HK-2 (cell line): Measurements from ENCODE around the gene PRPF39.
A peak's percentile ranks its signal among the peaks of the same experiment; 100 is the strongest.

ENCODE experiments used
- DNase-seq: peaks from one replicate; pipeline ENCODE4 v3.0.0-alpha.2; 2018; ENCODE audit not compliant: unreplicated experiment

The PRPF39 gene

DNA sequence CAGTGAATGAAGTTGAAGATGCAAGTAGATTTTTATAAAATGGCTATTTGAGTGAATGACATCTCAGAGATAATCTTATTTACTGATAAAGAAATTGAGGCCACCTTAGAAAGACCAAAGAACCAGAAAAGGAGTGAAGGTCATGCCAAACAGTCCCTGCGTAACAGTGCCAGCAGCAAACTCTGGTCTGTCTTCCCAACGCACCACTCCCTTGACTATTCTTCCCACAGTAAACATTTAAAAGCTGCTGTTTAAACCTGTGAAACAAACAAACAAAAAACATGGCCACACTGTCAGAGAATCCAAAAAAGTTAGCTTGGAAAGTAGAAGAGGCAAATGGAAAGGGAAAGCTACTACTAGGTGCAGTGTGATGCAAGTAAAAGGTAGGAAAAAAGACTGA is 1.5 kb upstream of the PRPF39 start:
- DNase-seq = no peak

DNA sequence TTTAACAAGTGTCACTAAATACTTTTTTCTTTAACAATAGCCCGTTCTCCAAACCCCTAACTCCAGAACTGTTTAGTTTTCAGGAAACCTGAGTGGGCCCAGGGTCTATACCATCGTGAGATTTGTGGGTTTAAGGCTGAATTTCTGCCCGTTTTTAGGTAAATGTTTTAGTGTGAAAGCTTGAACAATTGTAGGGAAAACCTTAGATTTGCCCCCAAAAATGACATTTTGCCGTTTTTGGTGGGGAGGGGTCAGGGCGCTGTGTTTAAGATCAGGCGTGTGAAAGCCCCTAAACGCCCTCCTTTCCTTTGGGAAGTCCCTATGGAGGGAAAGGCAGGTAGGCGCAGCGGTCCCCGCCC is 320 bp upstream of the PRPF39 start:
- no peak for DNase-seq

DNA sequence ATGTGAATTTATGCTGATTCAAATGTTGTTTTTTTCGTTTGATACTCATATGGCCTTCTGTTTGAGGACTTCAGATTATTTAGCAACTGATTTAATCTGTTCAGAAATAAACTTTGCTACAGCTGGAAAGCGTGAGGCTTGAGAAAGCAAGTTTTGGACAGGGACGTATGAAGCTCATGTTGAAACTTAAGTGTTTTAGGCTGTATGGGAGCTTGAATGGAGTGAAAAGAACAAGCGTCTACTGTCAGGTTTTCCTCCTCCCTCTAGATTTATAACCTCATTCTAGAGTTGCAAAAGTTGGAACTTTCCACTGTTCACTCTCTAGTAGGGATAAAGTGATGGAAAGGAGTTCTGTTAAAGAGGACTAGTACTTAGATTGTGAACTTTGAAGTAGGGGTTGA is 1.0 kb downstream of the PRPF39 start:
- no peak for DNase-seq

DNA sequence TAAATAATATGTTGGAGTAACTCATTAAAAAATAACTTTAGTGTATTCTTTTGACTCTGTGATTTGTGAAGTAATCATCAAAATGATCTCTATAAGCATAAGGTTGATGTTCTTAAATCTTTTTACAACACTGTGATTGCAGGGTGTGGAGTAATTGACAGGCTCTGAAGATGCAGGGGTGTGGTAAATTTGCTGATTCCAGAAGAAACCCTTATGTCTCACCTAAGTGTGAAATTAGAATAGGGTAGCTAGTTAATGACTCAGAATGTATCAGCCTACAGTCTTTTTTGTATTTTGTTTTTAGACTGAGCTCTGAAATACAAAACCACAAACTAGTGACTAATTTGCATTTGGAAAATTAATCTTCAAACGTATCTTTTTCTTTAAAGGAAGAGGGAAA is 5.9 kb downstream of the PRPF39 start:
- DNase-seq = no peak

DNA sequence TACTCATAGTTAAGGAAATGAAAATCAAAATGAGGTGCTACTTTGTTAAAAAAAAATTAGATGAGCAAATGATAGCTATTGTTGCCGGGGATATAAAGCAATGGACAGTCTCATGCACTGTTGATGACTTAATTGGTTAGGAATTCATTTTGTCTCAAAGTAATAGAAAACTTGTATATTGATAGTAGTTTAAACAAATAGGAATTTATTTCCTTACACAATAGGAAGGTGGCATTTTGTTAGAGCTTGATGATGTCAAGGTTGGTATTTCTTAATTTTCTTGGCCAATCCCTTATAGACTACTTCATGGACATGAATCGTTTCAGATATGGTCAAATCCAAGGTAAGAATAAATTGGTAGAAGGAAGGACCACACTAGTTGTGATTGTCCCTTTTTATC is 7.8 kb downstream of the PRPF39 start:
- no peak for DNase-seq

DNA sequence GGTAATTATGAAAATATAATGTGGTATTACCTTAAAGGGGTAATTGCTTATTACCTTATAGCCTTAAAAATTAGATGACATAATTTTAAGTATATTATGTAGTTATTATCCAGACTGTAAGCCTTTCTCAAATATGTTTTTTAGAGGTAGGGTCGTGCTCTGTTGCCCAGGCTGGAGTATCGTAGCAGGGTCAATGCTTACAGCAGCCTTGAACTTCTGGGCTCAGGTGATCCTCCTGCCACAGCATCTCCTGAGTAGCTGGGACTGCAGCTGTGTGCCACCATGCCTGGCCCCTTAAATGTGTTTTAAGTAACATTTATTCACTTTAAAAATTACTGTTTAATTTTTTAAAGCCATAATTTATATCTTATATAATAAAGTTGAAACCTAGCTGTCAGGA is 10.4 kb downstream of the PRPF39 start:
- DNase-seq = no peak

DNA sequence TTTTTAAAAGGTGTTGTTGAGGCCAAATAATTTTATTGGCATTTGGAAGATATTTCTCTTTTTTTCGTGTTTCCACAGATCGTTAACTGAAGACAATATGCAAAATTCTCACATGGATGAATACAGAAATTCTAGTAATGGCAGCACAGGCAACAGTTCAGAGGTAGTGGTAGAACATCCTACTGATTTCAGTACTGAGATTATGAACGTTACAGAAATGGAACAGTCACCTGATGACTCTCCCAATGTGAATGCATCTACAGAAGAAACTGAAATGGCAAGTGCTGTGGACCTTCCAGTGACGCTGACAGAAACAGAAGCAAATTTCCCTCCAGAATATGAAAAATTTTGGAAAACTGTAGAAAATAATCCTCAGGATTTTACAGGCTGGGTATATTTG is 11.2 kb downstream of the PRPF39 start:
- no peak for DNase-seq

DNA sequence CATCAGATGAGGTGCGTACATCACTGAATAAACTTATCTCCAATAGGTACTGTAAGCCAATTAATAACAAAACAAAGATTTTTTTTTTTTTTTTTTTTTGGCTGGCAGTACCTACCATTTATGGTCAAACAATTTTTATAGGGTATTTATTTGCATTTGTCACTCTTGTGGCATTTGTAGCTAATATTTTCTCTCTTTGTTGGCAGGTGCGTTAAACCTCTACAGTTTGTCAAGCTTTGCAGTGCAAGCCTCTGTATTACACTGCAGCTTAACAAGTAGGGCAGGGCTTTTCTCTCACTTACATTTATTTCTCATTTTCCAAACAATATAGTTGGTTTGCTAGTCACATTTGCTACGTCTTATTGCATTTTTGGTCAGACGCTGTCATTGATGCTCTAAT is 12.3 kb downstream of the PRPF39 start:
- DNase-seq = no peak

DNA sequence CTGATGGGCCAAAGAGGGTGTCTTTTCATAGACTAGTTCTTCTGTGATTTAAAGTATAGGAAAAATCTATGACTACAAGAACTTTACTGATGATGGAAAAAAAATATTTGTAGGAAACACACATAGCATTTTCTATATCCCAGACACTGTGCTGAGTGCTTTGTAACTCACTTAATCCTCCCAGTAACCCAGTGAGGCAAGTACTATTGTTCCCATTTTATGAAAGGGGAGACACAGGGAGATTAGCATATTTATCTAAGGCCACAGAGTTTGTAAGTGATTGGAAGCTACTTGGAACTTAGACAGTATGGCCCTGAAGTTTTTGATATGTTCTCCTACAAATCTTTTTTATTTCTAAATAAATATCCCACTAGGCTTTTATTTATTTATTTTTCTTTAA is 19.9 kb downstream of the PRPF39 start:
- DNase-seq = no peak

DNA sequence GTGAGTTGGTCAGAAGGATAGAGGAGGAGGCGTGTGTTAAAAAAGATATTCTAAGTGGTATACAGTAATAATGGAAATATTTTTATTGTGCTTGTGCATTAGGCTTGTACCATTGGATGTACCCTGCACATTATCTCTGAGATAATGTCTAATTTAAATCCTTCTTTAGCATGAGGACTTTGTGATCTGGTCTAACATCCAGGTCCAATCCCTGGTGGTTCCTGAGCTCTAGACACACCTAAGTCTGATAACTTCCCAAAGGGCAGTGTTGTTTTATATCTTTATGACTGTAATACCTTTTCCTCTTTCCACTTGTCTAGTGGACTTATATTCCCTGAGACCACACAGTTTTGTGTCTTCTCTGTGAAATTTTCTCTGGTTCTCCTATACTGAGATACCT is 20.6 kb downstream of the PRPF39 start:
- DNase-seq = no peak

DNA sequence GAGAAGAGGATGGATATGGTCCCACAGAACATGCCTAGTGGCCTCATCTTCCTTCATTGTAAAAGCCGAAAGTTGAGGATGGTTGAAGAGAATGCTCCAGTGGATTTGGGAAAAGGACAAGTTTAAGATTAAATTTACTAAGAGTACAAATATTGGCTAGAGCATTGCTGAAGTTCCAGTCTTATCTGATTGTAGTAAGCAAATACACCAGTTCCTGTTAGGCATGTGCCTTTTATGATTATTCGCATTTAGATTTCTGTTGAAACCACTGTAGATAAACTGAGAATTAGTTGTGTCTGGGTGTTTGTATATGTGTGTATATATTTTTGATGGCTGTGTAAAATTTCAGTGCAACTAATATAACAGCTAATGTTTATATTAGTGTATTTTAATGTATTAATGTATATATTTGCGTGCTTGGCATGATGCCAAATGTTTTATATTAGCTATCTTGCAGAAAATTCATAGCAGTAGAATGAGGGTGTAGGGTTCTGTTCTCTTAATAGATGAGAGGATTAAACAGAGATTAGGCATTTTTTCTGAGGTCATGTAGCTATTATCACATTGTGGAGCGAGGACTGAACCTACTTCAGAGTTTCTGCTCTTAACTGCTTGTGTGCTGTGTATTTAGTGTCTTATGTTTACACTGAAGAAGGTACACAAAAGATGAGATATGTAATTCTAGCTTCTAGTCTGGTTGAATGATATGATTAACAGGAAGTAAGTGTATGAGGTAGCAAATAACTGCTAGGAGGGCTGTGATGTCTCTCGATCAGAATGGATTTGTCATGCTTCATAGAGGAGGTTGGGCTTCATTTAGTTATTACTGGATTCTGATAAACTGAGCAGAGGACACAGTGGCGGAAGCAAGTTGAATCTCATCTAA is 29.2 kb downstream of the PRPF39 start:
- no peak for DNase-seq

DNA sequence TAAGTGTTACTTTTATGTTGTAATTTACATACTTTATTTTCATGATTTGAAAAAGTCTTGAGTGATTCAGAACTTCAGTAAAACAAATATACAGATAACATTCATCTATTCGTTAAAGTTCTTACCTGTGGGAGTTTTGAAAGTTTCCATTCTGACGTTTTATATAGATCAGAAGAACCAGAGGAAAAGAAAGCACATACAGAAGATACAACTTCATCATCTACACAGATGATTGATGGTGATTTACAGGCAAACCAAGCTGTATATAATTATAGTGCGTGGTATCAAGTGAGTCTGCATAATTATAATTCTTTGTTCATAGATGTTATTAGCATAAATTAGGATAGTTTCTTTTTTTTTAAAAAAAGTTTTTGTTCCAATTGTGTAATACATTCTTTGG is 30.4 kb downstream of the PRPF39 start:
- no peak for DNase-seq

DNA sequence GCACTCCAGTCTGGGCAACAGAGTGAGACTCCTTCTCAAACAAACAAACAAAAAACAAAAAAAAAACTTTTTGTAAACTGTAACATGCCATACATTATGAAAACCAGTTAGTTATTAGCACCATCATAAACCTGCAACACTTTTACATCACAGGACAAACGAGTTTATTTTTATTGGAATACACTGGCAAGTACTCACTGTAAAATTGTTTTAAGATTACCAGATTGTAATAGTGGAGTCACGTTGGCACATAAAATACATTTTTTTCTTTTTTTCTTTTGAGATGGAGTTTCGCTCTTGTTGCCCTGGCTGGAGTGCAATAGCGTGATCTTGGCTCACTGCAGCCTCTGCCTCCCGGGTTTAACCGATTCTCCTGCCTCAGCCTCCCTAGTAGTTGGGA is 34.7 kb downstream of the PRPF39 start:
- DNase-seq = no peak

DNA sequence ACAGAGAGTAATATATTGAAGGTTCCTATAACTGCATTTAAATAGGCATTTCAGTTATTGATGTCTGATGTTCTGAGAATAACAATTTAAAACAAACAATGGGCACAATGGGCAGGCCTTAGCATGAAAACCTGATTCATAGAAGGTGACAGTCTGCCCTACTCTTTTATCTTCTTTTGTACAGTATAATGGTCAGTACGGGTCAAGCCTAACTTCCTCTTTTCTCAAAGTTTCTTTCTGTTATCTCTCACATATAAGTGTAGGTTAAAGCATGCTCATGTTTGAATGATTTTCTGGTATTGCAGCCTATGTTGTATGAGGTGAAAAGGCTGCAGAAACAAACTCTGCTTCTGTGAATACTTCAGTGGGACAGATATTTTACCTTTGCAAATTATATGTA is 36.2 kb downstream of the PRPF39 start:
- no peak for DNase-seq

DNA sequence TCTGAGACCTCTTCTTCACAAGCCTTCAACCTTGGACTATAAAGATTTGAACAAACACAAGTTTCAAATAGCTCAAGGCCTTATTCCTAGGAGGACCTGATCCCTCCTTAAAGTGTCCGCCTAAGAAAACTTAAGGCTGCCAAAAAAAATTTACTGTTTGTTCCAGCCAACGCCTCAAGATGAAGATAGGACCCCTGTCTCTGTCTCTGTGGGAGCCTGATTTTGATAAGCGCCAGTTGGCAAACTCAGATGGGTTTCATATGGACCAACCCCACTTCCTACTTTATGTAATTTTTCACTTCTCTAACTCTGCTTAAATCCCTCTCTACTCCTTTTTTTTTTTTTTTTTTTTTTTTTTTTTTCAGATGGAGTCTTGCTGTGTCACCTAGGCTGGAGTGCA is 39.4 kb downstream of the PRPF39 start:
- DNase-seq = no peak

DNA sequence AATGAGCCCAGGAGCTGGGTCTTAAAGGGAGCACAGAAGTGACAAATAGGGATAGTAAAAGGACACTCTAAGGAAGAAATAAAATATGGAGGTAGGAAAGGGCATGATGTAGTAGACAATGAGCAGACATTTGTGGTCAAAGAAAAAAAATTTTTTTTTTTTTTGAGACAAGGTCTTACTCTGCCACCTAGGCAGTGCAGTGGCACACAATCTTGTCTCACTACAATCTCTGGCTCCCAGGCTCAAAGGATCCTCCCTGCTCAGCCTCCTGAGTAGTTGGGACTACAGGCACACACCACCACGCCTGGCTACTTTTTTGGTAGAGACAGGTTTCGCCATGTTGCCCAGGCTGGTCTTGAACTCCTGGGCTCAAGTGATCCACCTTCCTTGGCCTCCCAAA is 41.8 kb downstream of the PRPF39 start:
- no peak for DNase-seq

DNA sequence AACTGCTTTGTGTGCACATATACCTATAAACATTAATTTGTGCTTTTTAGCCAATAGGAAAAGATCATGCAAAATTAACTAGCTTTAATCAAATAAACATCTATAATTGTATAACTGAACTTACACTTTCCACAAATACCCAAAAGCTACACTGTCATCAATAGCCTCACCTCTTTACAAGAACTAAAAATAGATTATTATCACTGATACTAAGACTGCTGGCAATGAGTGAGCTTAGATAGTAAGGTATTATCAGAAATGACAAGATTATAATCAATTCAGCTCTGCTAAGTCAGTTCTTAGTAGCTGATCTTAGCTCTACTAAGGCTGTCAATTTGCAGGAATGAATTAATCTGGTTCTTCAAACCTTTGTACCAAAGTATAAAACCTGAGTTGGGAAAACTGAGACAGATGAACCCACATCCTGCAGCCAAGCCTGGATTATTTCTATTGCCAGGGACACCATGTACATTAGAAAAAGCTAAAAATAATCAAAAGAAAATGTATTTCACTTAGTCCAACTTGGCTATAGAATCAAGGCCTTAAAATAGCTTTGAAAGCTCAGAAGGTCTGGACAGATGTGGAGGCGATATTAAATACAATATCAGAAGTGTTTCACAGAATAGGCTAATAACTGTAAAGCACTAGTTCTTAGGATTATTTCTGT is 45.2 kb downstream of the PRPF39 start:
- no peak for DNase-seq

DNA sequence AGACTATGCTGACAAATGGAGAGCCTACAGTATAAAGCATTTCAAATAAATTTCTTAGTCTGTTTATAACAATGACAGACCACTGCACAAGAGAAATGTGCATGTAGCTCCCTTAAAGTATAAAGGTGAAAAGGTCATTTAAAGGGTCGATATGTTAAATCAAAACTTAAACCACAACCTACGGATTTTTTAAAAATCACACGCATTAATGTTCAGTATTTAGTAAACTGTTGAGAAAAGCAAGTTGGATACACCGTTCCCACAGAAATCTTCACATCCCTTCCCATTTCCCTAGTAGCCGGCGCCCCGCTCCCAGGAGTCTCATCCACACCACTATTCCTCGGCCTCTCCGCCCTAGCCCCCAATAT is 49.8 kb downstream of the PRPF39 start:
- DNase-seq = no peak

DNA sequence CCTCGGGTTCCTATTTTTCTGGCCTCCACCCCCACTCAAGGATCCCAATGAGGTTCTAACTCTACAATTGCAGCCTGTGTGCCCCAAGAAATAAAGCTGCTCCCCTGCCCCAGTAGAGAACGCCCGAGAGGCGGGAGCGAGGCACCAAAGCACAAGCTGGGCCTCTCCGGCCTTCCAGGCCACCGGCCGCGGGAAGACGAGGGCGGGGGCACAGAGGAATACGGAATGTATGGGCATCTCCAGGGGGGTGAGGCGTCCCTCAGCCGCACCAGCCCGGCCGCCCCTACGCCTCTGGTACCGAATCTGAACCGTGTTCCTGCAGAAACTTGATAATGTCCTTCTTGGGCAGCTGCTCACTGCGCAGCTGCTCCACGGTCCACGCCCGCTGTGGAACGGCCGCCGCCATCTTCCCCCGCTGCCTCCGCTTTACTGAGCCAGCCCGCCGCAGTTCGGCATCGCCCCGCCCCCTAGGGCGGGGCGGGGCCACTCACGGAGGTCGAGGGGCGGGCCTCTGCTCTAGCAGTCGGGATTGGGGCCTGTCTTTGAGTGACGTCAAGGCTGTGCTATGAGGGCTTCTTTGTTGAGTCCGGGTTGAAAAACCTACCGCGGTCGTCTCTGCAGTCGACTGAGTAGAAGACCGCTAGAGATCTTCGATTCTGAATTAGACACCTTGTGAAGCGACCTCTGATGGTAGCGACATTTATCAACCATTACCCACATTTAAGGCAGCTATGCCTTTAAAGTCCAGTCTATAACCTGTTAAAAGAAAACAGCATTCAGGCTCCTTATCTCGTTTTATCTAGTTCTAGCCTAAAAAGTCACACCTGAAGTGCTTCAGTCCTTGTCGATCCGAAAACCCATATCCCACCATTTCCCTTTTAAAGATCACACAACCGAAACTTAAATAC is 50.4 kb downstream of the PRPF39 start, which contains the start of gene FKBP3:
TSS of gene FKBP3 (minus strand) at position 431 of the 908 bp plus-strand sequence. CDS start at position 406, 25 bp downstream.
- peak; percentile 94 for DNase-seq

DNA sequence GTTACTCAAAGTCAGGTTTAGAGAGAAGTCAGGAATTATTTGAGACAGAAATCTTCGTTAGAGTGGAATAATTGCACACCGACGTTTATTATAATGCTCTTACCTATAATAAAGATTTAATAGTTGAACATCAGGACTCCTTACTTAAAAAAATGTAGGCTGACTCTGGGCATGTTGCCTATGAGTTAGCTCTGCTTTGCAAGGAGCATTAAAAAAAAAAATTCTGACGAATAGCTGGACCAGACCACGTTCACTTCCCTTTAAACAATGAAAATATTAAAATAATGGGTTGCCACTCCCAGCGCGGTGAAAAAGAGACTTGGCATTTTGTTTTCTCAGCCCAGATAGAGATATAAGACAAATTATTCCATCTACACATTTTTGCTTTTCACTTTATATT is 51.2 kb downstream of the PRPF39 start:
- no peak for DNase-seq

DNA sequence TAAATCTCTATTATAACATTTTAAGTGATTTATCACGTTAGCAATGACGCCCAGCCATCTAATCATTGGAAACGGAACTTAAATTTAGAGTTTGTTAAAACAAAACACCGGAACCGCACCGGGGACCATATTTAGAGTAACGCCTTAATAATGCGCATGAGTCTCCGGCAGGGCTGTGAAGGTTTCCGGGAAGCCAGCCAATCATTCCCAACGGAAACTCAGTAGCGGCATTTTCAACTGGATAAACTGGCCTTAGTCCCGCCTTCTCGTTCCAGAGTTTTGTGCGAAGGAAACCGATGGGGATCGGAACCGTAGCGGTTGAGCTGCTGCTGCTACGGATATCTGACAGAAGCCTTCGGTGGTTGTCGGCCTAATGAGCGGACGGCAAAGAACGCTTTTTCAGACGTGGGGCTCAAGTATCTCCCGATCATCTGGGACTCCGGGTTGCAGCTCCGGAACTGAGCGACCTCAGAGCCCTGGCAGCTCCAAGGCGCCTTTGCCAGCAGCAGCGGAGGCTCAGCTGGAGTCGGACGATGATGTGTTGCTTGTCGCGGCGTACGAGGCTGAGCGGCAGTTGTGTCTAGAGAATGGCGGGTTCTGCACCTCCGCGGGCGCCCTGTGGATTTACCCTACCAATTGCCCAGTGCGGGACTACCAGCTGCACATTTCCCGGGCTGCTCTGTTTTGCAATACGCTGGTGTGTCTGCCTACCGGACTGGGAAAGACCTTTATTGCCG is 51.9 kb downstream of the PRPF39 start, which contains the start of gene FANCM:
TSS of gene FANCM (plus strand) at position 272 of the 737 bp plus-strand sequence. CDS start at position 374, 102 bp downstream.
- DNase-seq = peak; percentile 93

DNA sequence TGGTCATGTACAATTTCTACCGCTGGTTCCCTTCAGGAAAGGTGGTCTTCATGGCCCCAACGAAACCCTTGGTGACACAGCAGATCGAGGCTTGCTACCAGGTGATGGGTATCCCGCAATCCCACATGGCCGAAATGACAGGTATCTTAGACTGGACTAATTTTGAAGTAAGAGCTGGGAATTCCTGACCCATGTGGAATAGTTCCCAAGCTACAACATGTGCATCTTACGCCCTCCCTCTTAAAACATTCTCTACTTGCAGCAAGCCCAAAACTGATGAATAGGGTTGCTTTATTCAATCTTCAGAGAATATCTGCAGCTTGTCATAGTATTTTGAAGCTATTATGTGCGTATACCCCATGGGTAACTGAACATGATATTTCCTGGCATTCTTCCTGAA is 52.5 kb downstream of the PRPF39 start:
- no peak for DNase-seq
